ENCODE data around the gene NECTIN2.
"Not testable (repeated sequence)": the region's sequence is repeated elsewhere in the genome, so short reads cannot be mapped to it uniquely, and the experiment has no call there.

NECTIN2 gene

GRCh38 chr19:44905437-44906160 lies 59.5 kb downstream of the NECTIN2 start, which contains the start of gene APOE:
Gene APOE, plus strand, starts transcription at chr19:44905796. Its CDS starts 829 bp downstream, at chr19:44906625.
- no peaks in the 10 kb centered on the region for H3K9me3 ChIP-seq (ENCODE audit: control insufficient read depth, low read depth, low read length)
- H3K36me3 ChIP-seq (ENCODE audit: control insufficient read depth, low read depth, low read length), result peaks cover 26% of the 10 kb centered on the region
- peak within 1 kb of the TSS; percentile 88 for H3K9ac ChIP-seq (ENCODE audit: low read length)
- H3K4me1 ChIP-seq (ENCODE audit: control insufficient read depth, low read depth, low read length), result peaks cover 4% of the 10 kb centered on the region
- H3K27ac ChIP-seq (ENCODE audit: low read length), result peak within 1 kb of the TSS; percentile 56
- H3K27me3 ChIP-seq (ENCODE audit: control insufficient read depth, insufficient read depth, low read length), result no peaks in the 10 kb centered on the region
- H3K4me3 ChIP-seq (ENCODE audit: low read length), result peak within 1 kb of the TSS; percentile 90

GRCh38 chr19:44907613-44908012 lies 61.5 kb downstream of the NECTIN2 start:
- peaks cover 20% of the 10 kb centered on the region for H3K36me3 ChIP-seq (ENCODE audit: control insufficient read depth, low read depth, low read length)
- H3K27ac ChIP-seq (ENCODE audit: low read length), result no peak overlapping the region
- peaks cover 4% of the 10 kb centered on the region for H3K4me1 ChIP-seq (ENCODE audit: control insufficient read depth, low read depth, low read length)
- no peak overlapping the region for H3K9ac ChIP-seq (ENCODE audit: low read length)
- no peak overlapping the region for H3K4me3 ChIP-seq (ENCODE audit: low read length)
- no peaks in the 10 kb centered on the region for H3K27me3 ChIP-seq (ENCODE audit: control insufficient read depth, insufficient read depth, low read length)
- no peaks in the 10 kb centered on the region for H3K9me3 ChIP-seq (ENCODE audit: control insufficient read depth, low read depth, low read length)

- Histone ChIP-seq H3K36me3 (ENCODE audit: control insufficient read depth, low read depth, low read length) (peaks cover 17% of the 10 kb centered on the region), H3K27me3 (ENCODE audit: control insufficient read depth, insufficient read depth, low read length) (no peaks in the 10 kb centered on the region), H3K4me3 (ENCODE audit: low read length) (no peak overlapping the region), H3K4me1 (ENCODE audit: control insufficient read depth, low read depth, low read length) (peaks cover 4% of the 10 kb centered on the region), H3K9ac (ENCODE audit: low read length) (no peak overlapping the region), H3K9me3 (ENCODE audit: control insufficient read depth, low read depth, low read length) (no peaks in the 10 kb centered on the region), H3K27ac (ENCODE audit: low read length) (no peak overlapping the region)
Observed at GRCh38 chr19:44908074-44908835, 62.2 kb downstream of the NECTIN2 start.

- H3K27me3 ChIP-seq (ENCODE audit: control insufficient read depth, insufficient read depth, low read length), result no peaks in the 10 kb centered on the region
- H3K9me3 ChIP-seq (ENCODE audit: control insufficient read depth, low read depth, low read length), result no peaks in the 10 kb centered on the region
- H3K4me1 ChIP-seq (ENCODE audit: control insufficient read depth, low read depth, low read length), result peaks cover 2% of the 10 kb centered on the region
- H3K27ac ChIP-seq (ENCODE audit: low read length), result no peak overlapping the region
- H3K4me3 ChIP-seq (ENCODE audit: low read length), result no peak overlapping the region
- H3K36me3 ChIP-seq (ENCODE audit: control insufficient read depth, low read depth, low read length), result peaks cover 17% of the 10 kb centered on the region
- no peak overlapping the region for H3K9ac ChIP-seq (ENCODE audit: low read length)
Observed at GRCh38 chr19:44908836-44909261, 62.8 kb downstream of the NECTIN2 start.

GRCh38 chr19:44909775-44910174 lies 63.7 kb downstream of the NECTIN2 start:
- Histone ChIP-seq H3K27me3 (ENCODE audit: control insufficient read depth, insufficient read depth, low read length) (no peaks in the 10 kb centered on the region), H3K36me3 (ENCODE audit: control insufficient read depth, low read depth, low read length) (peaks cover 17% of the 10 kb centered on the region), H3K9ac (ENCODE audit: low read length) (no peak overlapping the region), H3K4me1 (ENCODE audit: control insufficient read depth, low read depth, low read length) (peaks cover 4% of the 10 kb centered on the region), H3K4me3 (ENCODE audit: low read length) (no peak overlapping the region), H3K27ac (ENCODE audit: low read length) (no peak overlapping the region), H3K9me3 (ENCODE audit: control insufficient read depth, low read depth, low read length) (no peaks in the 10 kb centered on the region)

- H3K27ac ChIP-seq (ENCODE audit: low read length); H3K4me3 ChIP-seq (ENCODE audit: low read length); H3K9ac ChIP-seq (ENCODE audit: low read length); H3K9me3 ChIP-seq (ENCODE audit: control insufficient read depth, low read depth, low read length); H3K27me3 ChIP-seq (ENCODE audit: control insufficient read depth, insufficient read depth, low read length); H3K4me1 ChIP-seq (ENCODE audit: control insufficient read depth, low read depth, low read length): not testable (repeated sequence)
- peaks cover 15% of the 10 kb centered on the region for H3K36me3 ChIP-seq (ENCODE audit: control insufficient read depth, low read depth, low read length)
Observed at GRCh38 chr19:44911896-44912295, 65.8 kb downstream of the NECTIN2 start.

- no peak overlapping the region for H3K4me3 ChIP-seq (ENCODE audit: low read length)
- H3K27ac ChIP-seq (ENCODE audit: low read length), result no peak overlapping the region
- peaks cover 4% of the 10 kb centered on the region for H3K4me1 ChIP-seq (ENCODE audit: control insufficient read depth, low read depth, low read length)
- H3K27me3 ChIP-seq (ENCODE audit: control insufficient read depth, insufficient read depth, low read length), result no peaks in the 10 kb centered on the region
- no peaks in the 10 kb centered on the region for H3K9me3 ChIP-seq (ENCODE audit: control insufficient read depth, low read depth, low read length)
- H3K36me3 ChIP-seq (ENCODE audit: control insufficient read depth, low read depth, low read length), result peaks cover 6% of the 10 kb centered on the region
- no peak overlapping the region for H3K9ac ChIP-seq (ENCODE audit: low read length)
Observed at GRCh38 chr19:44912854-44913253, 66.8 kb downstream of the NECTIN2 start.

GRCh38 chr19:44913512-44914432 lies 67.7 kb downstream of the NECTIN2 start:
- H3K9ac ChIP-seq (ENCODE audit: low read length), result peak overlapping the region; percentile 8
- H3K36me3 ChIP-seq (ENCODE audit: control insufficient read depth, low read depth, low read length); H3K27me3 ChIP-seq (ENCODE audit: control insufficient read depth, insufficient read depth, low read length); H3K27ac ChIP-seq (ENCODE audit: low read length); H3K4me1 ChIP-seq (ENCODE audit: control insufficient read depth, low read depth, low read length); H3K9me3 ChIP-seq (ENCODE audit: control insufficient read depth, low read depth, low read length): not testable (repeated sequence)
- peak overlapping the region; percentile 73 for H3K4me3 ChIP-seq (ENCODE audit: low read length)

- not testable (repeated sequence) for H3K36me3 ChIP-seq (ENCODE audit: control insufficient read depth, low read depth, low read length); H3K4me1 ChIP-seq (ENCODE audit: control insufficient read depth, low read depth, low read length); H3K9me3 ChIP-seq (ENCODE audit: control insufficient read depth, low read depth, low read length); H3K27me3 ChIP-seq (ENCODE audit: control insufficient read depth, insufficient read depth, low read length)
- peak within 1 kb of the TSS; percentile 83 for H3K9ac ChIP-seq (ENCODE audit: low read length)
- peak within 1 kb of the TSS; percentile 73 for H3K4me3 ChIP-seq (ENCODE audit: low read length)
- peak within 1 kb of the TSS; percentile 84 for H3K27ac ChIP-seq (ENCODE audit: low read length)
Observed at GRCh38 chr19:44914433-44915206, 68.5 kb downstream of the NECTIN2 start, which contains the start of gene APOC1. Gene APOC1, plus strand, starts transcription at chr19:44914608. Its CDS starts 284 bp downstream, at chr19:44914892.

- Histone ChIP-seq H3K9me3 (ENCODE audit: control insufficient read depth, low read depth, low read length) (no peaks in the 10 kb centered on the region), H3K36me3 (ENCODE audit: control insufficient read depth, low read depth, low read length) (no peaks in the 10 kb centered on the region), H3K4me1 (ENCODE audit: control insufficient read depth, low read depth, low read length) (peaks cover 5% of the 10 kb centered on the region), H3K27ac (ENCODE audit: low read length) (no peak overlapping the region), H3K4me3 (ENCODE audit: low read length) (no peak overlapping the region), H3K27me3 (ENCODE audit: control insufficient read depth, insufficient read depth, low read length) (no peaks in the 10 kb centered on the region), H3K9ac (ENCODE audit: low read length) (no peak overlapping the region)
Observed at GRCh38 chr19:44924243-44924725, 78.2 kb downstream of the NECTIN2 start.

Measured in iPS-18a (cell line).